Smooth muscle cell (in vitro differentiated cells): ENCODE data around the gene ANAPC7. TPM values are rescaled to one million over a fixed set of nuclear protein-coding genes. Genes with fewer than 3 reads are reported as not detected.

Source experiments
- DNase-seq: peaks from one replicate; lab custom pipeline; 2025; ENCODE audit not compliant: unreplicated experiment; lab: John Stamatoyannopoulos, UW
- H2AFZ ChIP-seq: fragments of 200-600 bp; sonication (generic); 2 replicates; pipeline ENCODE4 v1.6.0; 2016; ENCODE audit warnings: antibody characterized with exemption, low read depth, mild to moderate bottlenecking
- H3F3A ChIP-seq: fragments of 200-600 bp; sonication (generic); 2 replicates; pipeline ENCODE4 v1.6.0; 2017; ENCODE audit warnings: antibody characterized with exemption, low read depth
- H3K27ac ChIP-seq: fragments of 200-600 bp; sonication (generic); 2 replicates; pipeline ENCODE4 v1.5.1; 2016; ENCODE audit warnings: low read depth, mild to moderate bottlenecking
- H3K27me3 ChIP-seq: fragments of 200-600 bp; sonication (generic); 2 replicates; pipeline ENCODE4 v1.6.1; 2016; ENCODE audit warnings: low read depth, mild to moderate bottlenecking
- H3K36me3 ChIP-seq: fragments of 200-600 bp; sonication (generic); 2 replicates; pipeline ENCODE4 v1.5.1; 2016; ENCODE audit warnings: low read depth
- H3K4me1 ChIP-seq: fragments of 200-600 bp; sonication (generic); 2 replicates; pipeline ENCODE4 v1.5.1; 2016; ENCODE audit warnings: low read depth
- H3K4me2 ChIP-seq: fragments of 200-600 bp; sonication (generic); 2 replicates; pipeline ENCODE4 v1.6.0; 2016; ENCODE audit warnings: mild to moderate bottlenecking
- H3K4me3 ChIP-seq: fragments of 200-600 bp; sonication (generic); 2 replicates; pipeline ENCODE4 v1.5.1; 2016; ENCODE audit warnings: mild to moderate bottlenecking
- H3K79me2 ChIP-seq: fragments of 200-600 bp; sonication (generic); 2 replicates; pipeline ENCODE4 v1.6.0; 2016; ENCODE audit warnings: low read depth, mild to moderate bottlenecking
- H3K9ac ChIP-seq: fragments of 200-600 bp; sonication (generic); 2 replicates; pipeline ENCODE4 v1.6.0; 2016; ENCODE audit warnings: low read depth
- H3K9me3 ChIP-seq: fragments of 200-600 bp; sonication (generic); replicated peaks from 2 replicates; pipeline ENCODE4 v1.5.1; 2016; ENCODE audit warnings: low read depth
- H4K20me1 ChIP-seq: fragments of 200-600 bp; sonication (generic); 2 replicates; pipeline ENCODE4 v1.6.0; 2016; ENCODE audit warnings: low read depth
- WGBS: methylation state at CpG from one replicate; pipeline ENCODE4 v1.1.7; 2016; ENCODE audit warnings: low lambda C conversion rate; 5-methylcytosine and 5-hydroxymethylcytosine counted together
- polyA plus RNA-seq: library from polyadenylated mRNA; unstranded; fragments of >200 nt; fragmentation: Nextera tagmentation; extraction: Ambion mirVana; gene quantifications from 2 replicates; pipeline ENCODE4 v1.2.1, GENCODE V29; 2016
- total RNA-seq: library from RNA; depleted of rRNA; stranded (reverse); fragments of >200 nt; gene quantifications from 2 replicates; pipeline ENCODE4 v1.2.3, GENCODE V29; 2014
- TF ChIP-seq, protein P1 (sequence below): fragments of 200-600 bp; sonication (generic); IDR thresholded peaks from 2 replicates; pipeline ENCODE4 v1.5.1; 2017; ENCODE audit warnings: borderline replicate concordance, mild to moderate bottlenecking, antibody characterized with exemption; ENCODE audit not compliant: insufficient read depth, poor library complexity, severe bottlenecking

The ANAPC7 gene
- total and polyA plus RNA-seq, 2 experiments from 2014 or later = 22.1 to 36.8 TPM

GRCh38 chr12:110355073-110355472 is 48.4 kb downstream of the ANAPC7 start:
- TF ChIP-seq, protein P1, sequence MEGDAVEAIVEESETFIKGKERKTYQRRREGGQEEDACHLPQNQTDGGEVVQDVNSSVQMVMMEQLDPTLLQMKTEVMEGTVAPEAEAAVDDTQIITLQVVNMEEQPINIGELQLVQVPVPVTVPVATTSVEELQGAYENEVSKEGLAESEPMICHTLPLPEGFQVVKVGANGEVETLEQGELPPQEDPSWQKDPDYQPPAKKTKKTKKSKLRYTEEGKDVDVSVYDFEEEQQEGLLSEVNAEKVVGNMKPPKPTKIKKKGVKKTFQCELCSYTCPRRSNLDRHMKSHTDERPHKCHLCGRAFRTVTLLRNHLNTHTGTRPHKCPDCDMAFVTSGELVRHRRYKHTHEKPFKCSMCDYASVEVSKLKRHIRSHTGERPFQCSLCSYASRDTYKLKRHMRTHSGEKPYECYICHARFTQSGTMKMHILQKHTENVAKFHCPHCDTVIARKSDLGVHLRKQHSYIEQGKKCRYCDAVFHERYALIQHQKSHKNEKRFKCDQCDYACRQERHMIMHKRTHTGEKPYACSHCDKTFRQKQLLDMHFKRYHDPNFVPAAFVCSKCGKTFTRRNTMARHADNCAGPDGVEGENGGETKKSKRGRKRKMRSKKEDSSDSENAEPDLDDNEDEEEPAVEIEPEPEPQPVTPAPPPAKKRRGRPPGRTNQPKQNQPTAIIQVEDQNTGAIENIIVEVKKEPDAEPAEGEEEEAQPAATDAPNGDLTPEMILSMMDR = no peak
- Histone ChIP-seq H3K27ac (no peak overlapping the region), H3K79me2 (no peaks in the 10 kb centered on the region), H3K36me3 (no peaks in the 10 kb centered on the region), H3K4me2 (no peak overlapping the region), H3K9me3 (no peaks in the 10 kb centered on the region), H3K9ac (no peak overlapping the region), H3K4me3 (no peak overlapping the region), H3F3A (peaks cover 4% of the 10 kb centered on the region), H3K4me1 (no peaks in the 10 kb centered on the region), H2AFZ (no peak overlapping the region), H3K27me3 (no peaks in the 10 kb centered on the region), H4K20me1 (no peaks in the 10 kb centered on the region)
- 33% methylated on average over 3 of the region's 3 CpGs for WGBS
- DNase-seq = no peak

DNA sequence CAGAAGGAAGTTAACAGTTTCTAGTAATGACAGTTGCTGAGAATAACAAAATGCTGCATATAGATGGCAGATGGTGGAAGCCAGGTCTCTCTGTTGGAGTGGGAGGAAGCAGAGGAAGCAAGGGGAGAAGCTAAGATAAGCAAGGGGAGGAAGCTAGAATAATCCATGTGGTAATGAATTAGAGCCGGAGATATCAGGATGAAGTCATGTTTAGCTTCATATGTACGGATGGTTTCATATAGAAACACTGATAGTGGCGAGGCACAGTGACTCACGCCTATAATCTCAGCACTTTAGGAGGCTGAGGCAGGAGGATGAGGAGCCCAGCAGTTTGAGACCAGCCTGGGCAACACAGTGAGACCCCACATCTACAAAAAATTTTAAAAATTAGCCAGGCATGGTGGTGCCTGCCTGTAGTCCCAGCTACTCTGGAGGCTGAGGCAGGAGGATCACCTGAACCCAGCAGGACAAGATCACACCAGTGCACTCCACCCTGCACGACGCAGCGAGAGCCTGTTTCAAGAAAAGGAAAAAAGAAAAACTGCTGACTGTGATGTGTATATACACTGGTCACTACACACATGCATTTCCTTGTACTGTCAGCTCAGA is 49.2 kb downstream of the ANAPC7 start:
- H3K4me2 ChIP-seq = no peak overlapping the region
- H3K4me3 ChIP-seq = no peak overlapping the region
- H2AFZ ChIP-seq = no peak overlapping the region
- no peaks in the 10 kb centered on the region for H3K27me3 ChIP-seq
- no peaks in the 10 kb centered on the region for H3K4me1 ChIP-seq
- peak overlapping the region; percentile 27 for H3K27ac ChIP-seq
- H3K9ac ChIP-seq = no peak overlapping the region
- 58% methylated on average over 7 of the region's 7 CpGs for WGBS
- H4K20me1 ChIP-seq = no peaks in the 10 kb centered on the region
- no peaks in the 10 kb centered on the region for H3K9me3 ChIP-seq
- no peaks in the 10 kb centered on the region for H3K79me2 ChIP-seq
- H3F3A ChIP-seq = peaks cover 4% of the 10 kb centered on the region
- TF ChIP-seq, protein P1 = no peak
- H3K36me3 ChIP-seq = no peaks in the 10 kb centered on the region
- DNase-seq = no peak

- H2AFZ ChIP-seq = no peak overlapping the region
- no peak overlapping the region for H3K9ac ChIP-seq
- no peak for DNase-seq
- TF ChIP-seq, protein P1 = no peak
- no peak overlapping the region for H3K4me2 ChIP-seq
- WGBS = 97% methylated on average over 13 of the region's 13 CpGs
- H3K36me3 ChIP-seq = no peaks in the 10 kb centered on the region
- H3K27me3 ChIP-seq = no peaks in the 10 kb centered on the region
- no peaks in the 10 kb centered on the region for H4K20me1 ChIP-seq
- no peak overlapping the region for H3K4me3 ChIP-seq
- H3F3A ChIP-seq = peaks cover 4% of the 10 kb centered on the region
- peak overlapping the region; percentile 27 for H3K27ac ChIP-seq
- no peaks in the 10 kb centered on the region for H3K4me1 ChIP-seq
- H3K9me3 ChIP-seq = no peaks in the 10 kb centered on the region
- no peaks in the 10 kb centered on the region for H3K79me2 ChIP-seq
These were observed 50.1 kb downstream of the ANAPC7 start for GRCh38 chr12:110353211-110353965.
